ENCODE measurements around the gene IDH3A. TPM values are rescaled to one million over a fixed set of nuclear protein-coding genes. Genes with fewer than 3 reads are reported as not detected.
A peak's percentile ranks its signal among the peaks of the same experiment; 100 is the strongest.

Gene IDH3A
- total and polyA plus RNA-seq, 9 of the 15 experiments (the other 6 are each of a cell fraction or from before 2014, with no cell fraction given) = 37.4 to 249 (median 107) TPM

DNA sequence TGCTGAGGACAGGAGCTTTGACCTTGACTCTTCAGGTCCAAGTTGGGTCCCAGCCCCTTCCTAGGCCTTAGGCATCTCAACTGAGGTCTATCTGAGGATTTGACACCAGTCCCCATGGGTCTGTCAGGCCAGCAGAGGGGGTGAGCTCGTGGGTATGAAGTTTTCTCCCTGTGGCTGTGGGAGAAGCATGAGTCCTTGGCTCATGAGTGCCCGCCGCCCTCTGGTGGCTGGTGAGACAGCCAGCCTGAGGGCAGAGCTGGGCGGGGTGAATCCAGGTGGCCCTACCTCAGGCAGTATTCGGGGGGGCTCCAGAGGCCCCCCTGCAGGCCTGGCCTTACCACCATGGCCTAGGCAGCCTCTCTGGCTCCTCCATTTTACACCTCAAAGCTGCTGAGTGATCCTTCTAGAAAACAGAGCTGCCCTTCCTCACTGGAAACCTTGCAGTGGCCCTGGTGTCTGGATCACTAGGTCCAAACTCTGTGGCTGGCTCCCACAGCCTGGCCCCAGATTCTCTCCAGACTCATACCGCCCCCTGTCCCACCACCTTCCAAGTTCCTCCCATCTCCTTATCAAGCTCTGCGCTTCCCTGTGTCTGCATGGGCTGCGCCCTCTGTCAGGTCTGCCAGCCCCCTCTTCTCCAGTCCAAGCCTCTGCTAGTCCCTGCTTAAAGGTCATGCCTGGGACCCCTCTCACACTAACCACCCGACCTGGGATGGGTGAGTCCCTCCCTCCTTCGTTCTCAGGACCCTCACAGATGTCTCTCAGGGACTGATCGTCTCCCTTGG, 40.7 kb upstream of the IDH3A start:
- no peak overlapping the region for H2AFZ ChIP-seq (ENCODE audit: low read depth, low read length)
- H3K27ac ChIP-seq (ENCODE audit: extremely low read depth, low read depth, low read length) = no peak overlapping the region
- H3K4me2 ChIP-seq (ENCODE audit: insufficient read depth, low read length) = no peak overlapping the region
- H3K4me1 ChIP-seq (replicated peaks in 1 of 2; ENCODE audit: control insufficient read depth in 2 of 2, insufficient read depth in 2 of 2, low read length in 2 of 2) = peaks cover 0 to 7% of the 10 kb centered on the region in 2 experiments; a peak in 2 of 5 replicates
- FAIRE-seq (peak; percentile 56), ATAC-seq (peak; percentile 92), DNase-seq (ENCODE audit: extremely low read depth in 1 of 4, low spot score in 3 of 4) (peak; percentile 73 to 75 (median 74))
- intact Hi-C loops (cut with micrococcal nuclease) = loop anchor here (1.0 kb wide), 2 partner anchors 108 to 149 kb away; no protein-coding TSS in a partner anchor
- CTCF ChIA-PET (ENCODE audit: low intra/inter-chr PET ratio) = interaction anchor here (0.7 to 1.8 kb wide), 7 partner anchors 104 to 209 kb away, joined by 3 to 16 read pairs (median 4); no protein-coding TSS in a partner anchor
- H3K79me2 ChIP-seq (ENCODE audit: control insufficient read depth, insufficient read depth, low read length) = no peaks in the 10 kb centered on the region
- no peaks in the 10 kb centered on the region for H3K9me3 ChIP-seq (replicated peaks; ENCODE audit: control insufficient read depth, insufficient read depth, low read depth, low read length)
- BruUV-seq (replicated peaks) = no TSS peak
- peaks cover 7% of the 10 kb centered on the region; the same call in 1 of the 2 replicates for H4K20me1 ChIP-seq (replicated peaks; ENCODE audit: control insufficient read depth, insufficient read depth, low read length)
- POLR2A ChIA-PET = interaction anchor here (0.6 to 1.3 kb wide), 7 partner anchors 14 to 310 kb away, joined by 3 to 5 read pairs (median 3); no protein-coding TSS in a partner anchor
- H3K4me3 ChIP-seq = no peak overlapping the region
- H3K27me3 ChIP-seq (ENCODE audit: control insufficient read depth in 2 of 2, insufficient read depth in 2 of 2, low read length in 2 of 2) = no peaks in the 10 kb centered on the region
- no peak overlapping the region for H3K9ac ChIP-seq (ENCODE audit: insufficient read depth in 1 of 2, low read depth in 2 of 2, low read length in 2 of 2)
- in situ Hi-C loops (cut with MboI) = no loop called here
- no peaks in the 10 kb centered on the region for H3K9me1 ChIP-seq (ENCODE audit: control insufficient read depth, insufficient read depth, low read length)
- H3K36me3 ChIP-seq (ENCODE audit: control insufficient read depth, insufficient read depth, low read length) = no peaks in the 10 kb centered on the region
- WGBS (ENCODE audit: insufficient coverage, low coverage, missing lambda C conversion rate) = 34% methylated on average over 11 of the region's 11 CpGs
- TF ChIP-seq, protein P1, sequence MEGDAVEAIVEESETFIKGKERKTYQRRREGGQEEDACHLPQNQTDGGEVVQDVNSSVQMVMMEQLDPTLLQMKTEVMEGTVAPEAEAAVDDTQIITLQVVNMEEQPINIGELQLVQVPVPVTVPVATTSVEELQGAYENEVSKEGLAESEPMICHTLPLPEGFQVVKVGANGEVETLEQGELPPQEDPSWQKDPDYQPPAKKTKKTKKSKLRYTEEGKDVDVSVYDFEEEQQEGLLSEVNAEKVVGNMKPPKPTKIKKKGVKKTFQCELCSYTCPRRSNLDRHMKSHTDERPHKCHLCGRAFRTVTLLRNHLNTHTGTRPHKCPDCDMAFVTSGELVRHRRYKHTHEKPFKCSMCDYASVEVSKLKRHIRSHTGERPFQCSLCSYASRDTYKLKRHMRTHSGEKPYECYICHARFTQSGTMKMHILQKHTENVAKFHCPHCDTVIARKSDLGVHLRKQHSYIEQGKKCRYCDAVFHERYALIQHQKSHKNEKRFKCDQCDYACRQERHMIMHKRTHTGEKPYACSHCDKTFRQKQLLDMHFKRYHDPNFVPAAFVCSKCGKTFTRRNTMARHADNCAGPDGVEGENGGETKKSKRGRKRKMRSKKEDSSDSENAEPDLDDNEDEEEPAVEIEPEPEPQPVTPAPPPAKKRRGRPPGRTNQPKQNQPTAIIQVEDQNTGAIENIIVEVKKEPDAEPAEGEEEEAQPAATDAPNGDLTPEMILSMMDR (IDR thresholded peaks at IDR 0.05 in 2 of 3, conservative IDR thresholded peaks at IDR 0.05 in 1 of 3; ENCODE audit: insufficient read depth in 2 of 3, low read depth in 1 of 3, low read length in 3 of 3) = peak; percentile 86 to 97 (median 89)
- TF ChIP-seq PML (IDR thresholded peaks at IDR 0.05; ENCODE audit: low read length) = no peak
- no peak for TF ChIP-seq ZNF3 (CRISPR knock-in tag; IDR thresholded peaks at IDR 0.05)
- TF ChIP-seq ZNF263 (CRISPR knock-in tag; IDR thresholded peaks at IDR 0.05; ENCODE audit: borderline replicate concordance) = no peak
- TF ChIP-seq MBD2 (IDR thresholded peaks at IDR 0.05; ENCODE audit: borderline replicate concordance, low read depth) = no peak
- TF ChIP-seq, protein P2, sequence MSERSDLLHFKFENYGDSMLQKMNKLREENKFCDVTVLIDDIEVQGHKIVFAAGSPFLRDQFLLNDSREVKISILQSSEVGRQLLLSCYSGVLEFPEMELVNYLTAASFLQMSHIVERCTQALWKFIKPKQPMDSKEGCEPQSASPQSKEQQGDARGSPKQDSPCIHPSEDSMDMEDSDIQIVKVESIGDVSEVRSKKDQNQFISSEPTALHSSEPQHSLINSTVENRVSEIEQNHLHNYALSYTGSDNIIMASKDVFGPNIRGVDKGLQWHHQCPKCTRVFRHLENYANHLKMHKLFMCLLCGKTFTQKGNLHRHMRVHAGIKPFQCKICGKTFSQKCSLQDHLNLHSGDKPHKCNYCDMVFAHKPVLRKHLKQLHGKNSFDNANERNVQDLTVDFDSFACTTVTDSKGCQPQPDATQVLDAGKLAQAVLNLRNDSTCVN (CRISPR knock-in tag; IDR thresholded peaks at IDR 0.05) = no peak
- 0 out of 2 replicates have a peak, but pooled peaks have one; percentile 22 for TF ChIP-seq MYNN (IDR thresholded peaks at IDR 0.05)
- TF ChIP-seq MYNN (CRISPR knock-in tag; IDR thresholded peaks at IDR 0.05) = no peak
- no peak for TF ChIP-seq ARNT (IDR thresholded peaks at IDR 0.05)
- TF ChIP-seq ZKSCAN1 (IDR thresholded peaks at IDR 0.05; ENCODE audit: low read depth, low read length) = 0 out of 2 replicates have a peak, but pooled peaks have one; percentile 11
- TF ChIP-seq RAD21 (CRISPR knock-in tag; conservative IDR thresholded peaks at IDR 0.05 in 1 of 2, IDR thresholded peaks at IDR 0.05 in 1 of 2) = peak; percentile 87 to 92
- no peak for TF ChIP-seq HNRNPL (IDR thresholded peaks at IDR 0.05; ENCODE audit: low read depth, low read length)
- TF ChIP-seq, protein P3, sequence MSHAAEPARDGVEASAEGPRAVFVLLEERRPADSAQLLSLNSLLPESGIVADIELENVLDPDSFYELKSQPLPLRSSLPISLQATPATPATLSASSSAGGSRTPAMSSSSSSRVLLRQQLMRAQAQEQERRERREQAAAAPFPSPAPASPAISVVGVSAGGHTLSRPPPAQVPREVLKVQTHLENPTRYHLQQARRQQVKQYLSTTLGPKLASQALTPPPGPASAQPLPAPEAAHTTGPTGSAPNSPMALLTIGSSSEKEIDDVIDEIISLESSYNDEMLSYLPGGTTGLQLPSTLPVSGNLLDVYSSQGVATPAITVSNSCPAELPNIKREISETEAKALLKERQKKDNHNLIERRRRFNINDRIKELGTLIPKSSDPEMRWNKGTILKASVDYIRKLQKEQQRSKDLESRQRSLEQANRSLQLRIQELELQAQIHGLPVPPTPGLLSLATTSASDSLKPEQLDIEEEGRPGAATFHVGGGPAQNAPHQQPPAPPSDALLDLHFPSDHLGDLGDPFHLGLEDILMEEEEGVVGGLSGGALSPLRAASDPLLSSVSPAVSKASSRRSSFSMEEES (CRISPR knock-in tag; IDR thresholded peaks at IDR 0.05) = no peak
- no peak for TF ChIP-seq BCOR (IDR thresholded peaks at IDR 0.05)
- no peak for TF ChIP-seq ZNF445 (CRISPR knock-in tag; IDR thresholded peaks at IDR 0.05; ENCODE audit: low read depth)
- TF ChIP-seq HCFC1 (IDR thresholded peaks at IDR 0.05; ENCODE audit: low read depth, low read length) = 0 out of 2 replicates have a peak, but pooled peaks have one; percentile 12
